ENCODE results near the gene ISY1.

The ISY1 gene

DNA sequence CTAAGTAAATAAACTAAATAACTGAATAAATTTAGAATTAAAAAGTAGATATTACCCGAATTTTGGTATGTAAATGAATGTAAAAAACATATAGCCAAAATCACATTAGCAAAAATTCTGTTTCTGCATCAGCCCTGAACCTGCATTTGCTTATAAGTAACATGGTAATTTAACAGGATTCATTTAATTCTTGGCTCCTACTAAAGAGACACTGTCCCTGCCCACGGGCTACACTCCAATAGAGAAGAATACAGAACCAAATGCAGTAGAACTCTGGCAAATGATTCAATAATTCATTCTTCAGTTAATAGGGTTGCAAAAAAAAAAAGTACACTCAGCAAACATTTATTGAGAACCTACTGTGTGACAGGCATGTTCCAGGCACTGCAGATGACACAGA is 43.6 kb upstream of the ISY1 start:
- Histone ChIP-seq H3K4me1 (ENCODE audit: insufficient read depth, low read length, poor library complexity, severe bottlenecking) (no peaks in the 10 kb centered on the region), H3K9ac (ENCODE audit: low read depth, low read length, poor library complexity, severe bottlenecking) (no peak overlapping the region), H3K27me3 (ENCODE audit: insufficient read depth, low read length, poor library complexity, severe bottlenecking) (no peaks in the 10 kb centered on the region), H4K20me1 (ENCODE audit: insufficient read depth, low read length, poor library complexity, severe bottlenecking) (no peaks in the 10 kb centered on the region), H3K4me3 (ENCODE audit: low read length, poor library complexity, severe bottlenecking) (no peak overlapping the region), H3K79me2 (ENCODE audit: insufficient read depth, low read length) (no peaks in the 10 kb centered on the region), H2AFZ (ENCODE audit: low read length) (no peak overlapping the region), H3K9me3 (ENCODE audit: insufficient read depth, low read depth, low read length) (no peaks in the 10 kb centered on the region), H3K4me2 (ENCODE audit: low read depth, low read length, poor library complexity, severe bottlenecking) (no peak overlapping the region), H3K9me2 (replicated peaks; ENCODE audit: low read depth, low read length) (no peaks in the 10 kb centered on the region), H3K36me3 (ENCODE audit: insufficient read depth, low read length) (no peaks in the 10 kb centered on the region), H3F3A (ENCODE audit: low read depth) (no peaks in the 10 kb centered on the region)
- TF ChIP-seq, protein P1, sequence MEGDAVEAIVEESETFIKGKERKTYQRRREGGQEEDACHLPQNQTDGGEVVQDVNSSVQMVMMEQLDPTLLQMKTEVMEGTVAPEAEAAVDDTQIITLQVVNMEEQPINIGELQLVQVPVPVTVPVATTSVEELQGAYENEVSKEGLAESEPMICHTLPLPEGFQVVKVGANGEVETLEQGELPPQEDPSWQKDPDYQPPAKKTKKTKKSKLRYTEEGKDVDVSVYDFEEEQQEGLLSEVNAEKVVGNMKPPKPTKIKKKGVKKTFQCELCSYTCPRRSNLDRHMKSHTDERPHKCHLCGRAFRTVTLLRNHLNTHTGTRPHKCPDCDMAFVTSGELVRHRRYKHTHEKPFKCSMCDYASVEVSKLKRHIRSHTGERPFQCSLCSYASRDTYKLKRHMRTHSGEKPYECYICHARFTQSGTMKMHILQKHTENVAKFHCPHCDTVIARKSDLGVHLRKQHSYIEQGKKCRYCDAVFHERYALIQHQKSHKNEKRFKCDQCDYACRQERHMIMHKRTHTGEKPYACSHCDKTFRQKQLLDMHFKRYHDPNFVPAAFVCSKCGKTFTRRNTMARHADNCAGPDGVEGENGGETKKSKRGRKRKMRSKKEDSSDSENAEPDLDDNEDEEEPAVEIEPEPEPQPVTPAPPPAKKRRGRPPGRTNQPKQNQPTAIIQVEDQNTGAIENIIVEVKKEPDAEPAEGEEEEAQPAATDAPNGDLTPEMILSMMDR (conservative IDR thresholded peaks at IDR 0.05; ENCODE audit: low read length), result no peak
- TF ChIP-seq EZH2phosphoT487 (IDR thresholded peaks at IDR 0.05; ENCODE audit: borderline replicate concordance), result no peak

DNA sequence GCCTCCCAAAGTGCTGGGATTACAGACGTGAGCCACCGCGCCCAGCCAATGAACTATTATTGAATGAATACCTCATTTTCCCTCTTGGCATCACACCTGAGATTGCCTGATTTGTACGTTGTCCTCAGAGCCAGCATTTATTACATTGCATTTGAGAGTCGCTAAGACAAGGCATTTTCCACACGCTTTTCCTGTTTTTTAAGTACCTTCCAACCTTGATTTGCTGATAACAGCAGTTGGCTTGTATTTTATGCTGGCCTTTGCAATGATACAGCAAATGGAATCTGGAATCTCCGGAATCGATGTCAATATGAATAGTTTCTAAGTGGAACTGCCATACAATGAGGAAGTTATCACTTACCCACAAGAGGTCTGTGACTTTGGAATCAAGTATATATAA is 38.5 kb upstream of the ISY1 start:
- H3K36me3 ChIP-seq (ENCODE audit: insufficient read depth, low read length), result no peaks in the 10 kb centered on the region
- H3K9me3 ChIP-seq (ENCODE audit: insufficient read depth, low read depth, low read length), result no peaks in the 10 kb centered on the region
- H3K9me2 ChIP-seq (replicated peaks; ENCODE audit: low read depth, low read length), result no peaks in the 10 kb centered on the region
- H3F3A ChIP-seq (ENCODE audit: low read depth), result no peaks in the 10 kb centered on the region
- no peak overlapping the region for H2AFZ ChIP-seq (ENCODE audit: low read length)
- no peak overlapping the region for H3K4me3 ChIP-seq (ENCODE audit: low read length, poor library complexity, severe bottlenecking)
- H3K79me2 ChIP-seq (ENCODE audit: insufficient read depth, low read length), result no peaks in the 10 kb centered on the region
- TF ChIP-seq, protein P1 (conservative IDR thresholded peaks at IDR 0.05; ENCODE audit: low read length), result no peak
- TF ChIP-seq EZH2phosphoT487 (IDR thresholded peaks at IDR 0.05; ENCODE audit: borderline replicate concordance), result no peak
- H4K20me1 ChIP-seq (ENCODE audit: insufficient read depth, low read length, poor library complexity, severe bottlenecking), result no peaks in the 10 kb centered on the region
- H3K4me1 ChIP-seq (ENCODE audit: insufficient read depth, low read length, poor library complexity, severe bottlenecking), result no peaks in the 10 kb centered on the region
- H3K9ac ChIP-seq (ENCODE audit: low read depth, low read length, poor library complexity, severe bottlenecking), result no peak overlapping the region
- no peaks in the 10 kb centered on the region for H3K27me3 ChIP-seq (ENCODE audit: insufficient read depth, low read length, poor library complexity, severe bottlenecking)
- H3K4me2 ChIP-seq (ENCODE audit: low read depth, low read length, poor library complexity, severe bottlenecking), result no peak overlapping the region

DNA sequence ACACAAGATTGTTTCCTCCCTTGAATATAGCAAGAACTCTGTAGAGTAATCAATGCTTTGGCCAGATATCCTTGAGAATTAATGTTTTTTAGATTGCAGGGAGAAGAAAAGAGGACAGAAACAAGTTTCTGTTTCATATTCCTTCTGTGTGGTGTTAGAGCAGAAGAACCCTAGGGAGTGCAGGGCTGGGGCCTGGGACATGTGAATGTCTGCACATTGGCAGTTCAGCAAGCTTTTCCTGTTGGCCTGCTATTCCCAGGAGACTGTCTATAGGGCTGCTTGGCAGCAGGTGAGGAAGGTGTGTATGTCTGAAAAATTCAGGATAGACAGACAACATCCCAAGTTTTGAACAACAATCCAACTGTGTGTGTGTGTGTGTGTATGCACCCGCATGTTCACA is 36.5 kb upstream of the ISY1 start:
- Histone ChIP-seq H3K9me3 (ENCODE audit: insufficient read depth, low read depth, low read length) (no peaks in the 10 kb centered on the region), H4K20me1 (ENCODE audit: insufficient read depth, low read length, poor library complexity, severe bottlenecking) (no peaks in the 10 kb centered on the region), H3K4me1 (ENCODE audit: insufficient read depth, low read length, poor library complexity, severe bottlenecking) (no peaks in the 10 kb centered on the region), H3K79me2 (ENCODE audit: insufficient read depth, low read length) (no peaks in the 10 kb centered on the region), H3K27me3 (ENCODE audit: insufficient read depth, low read length, poor library complexity, severe bottlenecking) (no peaks in the 10 kb centered on the region), H2AFZ (ENCODE audit: low read length) (no peak overlapping the region), H3K9me2 (replicated peaks; ENCODE audit: low read depth, low read length) (no peaks in the 10 kb centered on the region), H3K9ac (ENCODE audit: low read depth, low read length, poor library complexity, severe bottlenecking) (no peak overlapping the region), H3K4me2 (ENCODE audit: low read depth, low read length, poor library complexity, severe bottlenecking) (no peak overlapping the region), H3F3A (ENCODE audit: low read depth) (no peaks in the 10 kb centered on the region), H3K36me3 (ENCODE audit: insufficient read depth, low read length) (no peaks in the 10 kb centered on the region), H3K4me3 (ENCODE audit: low read length, poor library complexity, severe bottlenecking) (no peak overlapping the region)
- TF ChIP-seq, protein P1 (conservative IDR thresholded peaks at IDR 0.05; ENCODE audit: low read length), result no peak
- no peak for TF ChIP-seq EZH2phosphoT487 (IDR thresholded peaks at IDR 0.05; ENCODE audit: borderline replicate concordance)

All from Loucy (cell line).